ENCODE results near the gene MMAB. TPM values are rescaled to one million over a fixed set of nuclear protein-coding genes. Genes with fewer than 3 reads are reported as not detected.

Gene MMAB
- total RNA-seq, 4 donors from 2014 or later: 21.2 to 54.3 (median 25.6) TPM

DNA sequence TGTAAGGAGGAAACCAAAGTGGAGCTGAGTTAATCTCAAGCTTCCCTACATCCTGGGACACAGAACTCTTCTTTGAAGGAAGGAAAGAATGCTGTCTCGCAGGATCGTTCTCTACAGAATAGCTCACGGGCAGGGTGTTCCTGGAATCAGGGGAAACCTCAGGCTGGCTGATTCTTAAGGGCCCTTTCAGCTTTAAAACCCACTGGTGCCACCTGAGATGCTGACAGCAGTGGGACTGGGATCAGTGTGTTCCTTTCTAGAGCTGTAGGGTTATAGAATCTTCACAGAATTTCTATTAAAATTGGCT lies 48.1 kb downstream of the MMAB start:
- DNase-seq (no peak), ATAC-seq (no peak)
- no peak for TF ChIP-seq POLR2A (IDR thresholded peaks at IDR 0.05)
- Histone ChIP-seq H3K27me3 (no peaks in the 10 kb centered on the region), H3K36me3 (peaks cover 0 to 97% of the 10 kb centered on the region in 2 donors), H3K4me3 (no peak overlapping the region), H3K9me3 (no peaks in the 10 kb centered on the region), H3K4me1 (no peaks in the 10 kb centered on the region), H3K27ac (no peak overlapping the region)
- in situ Hi-C loops (cut with MboI; ENCODE audit: low sequenced_read_pairs in 4 of 4): loop anchor here in 2 of 4 donors (10.0 kb wide), 1 partner anchor 250 kb away; no protein-coding TSS in a partner anchor
- intact Hi-C loops (cut with DNase I; ENCODE audit: low total_unique reads): no loop called here

DNA sequence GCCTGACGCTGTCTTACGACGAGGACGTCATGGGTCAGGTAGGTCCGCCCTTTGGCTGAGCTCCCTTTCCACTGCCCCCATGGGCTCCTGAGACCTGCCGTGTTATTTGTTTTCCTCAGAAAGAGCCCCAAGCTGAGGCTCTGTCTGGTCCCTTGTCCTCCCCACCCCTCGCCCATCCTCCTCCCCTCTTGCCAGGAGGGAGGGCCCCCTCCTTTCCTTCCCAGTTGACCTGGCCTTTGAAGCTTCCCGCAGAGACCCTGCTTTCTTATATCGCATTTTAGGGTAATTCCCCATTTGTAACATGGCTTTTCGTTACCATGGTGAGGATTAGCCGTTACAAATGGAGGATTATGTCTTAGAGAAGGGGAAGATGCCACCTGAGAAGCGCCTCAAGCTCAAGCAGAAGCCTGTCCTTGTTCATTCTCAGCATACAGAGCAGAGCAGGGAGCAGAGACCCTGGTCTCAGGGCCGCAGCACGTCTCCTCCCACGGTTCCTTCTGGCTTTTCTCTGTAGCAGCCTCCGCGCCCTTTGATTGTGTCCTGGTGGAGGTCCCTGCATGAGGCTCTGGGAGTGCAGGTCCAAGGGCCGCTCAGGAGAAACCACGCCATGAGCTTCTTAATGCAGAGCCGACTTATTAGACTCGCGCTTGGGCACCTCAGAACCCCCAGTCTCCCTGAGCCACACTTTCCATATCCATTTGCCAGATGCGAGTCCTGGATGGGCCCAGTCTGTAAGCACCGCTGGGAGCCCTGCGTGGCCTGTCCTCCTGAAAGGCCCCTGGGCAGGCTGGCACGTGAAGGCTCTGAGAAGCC lies 48.6 kb downstream of the MMAB start:
- peaks cover 0 to 97% of the 10 kb centered on the region in 2 donors for H3K36me3 ChIP-seq
- H3K4me3 ChIP-seq: no peak overlapping the region
- no peaks in the 10 kb centered on the region for H3K27me3 ChIP-seq
- in situ Hi-C loops (cut with MboI; ENCODE audit: low sequenced_read_pairs in 4 of 4): loop anchor here in 2 of 4 donors (10.0 kb wide), 1 partner anchor 250 kb away; no protein-coding TSS in a partner anchor
- intact Hi-C loops (cut with DNase I; ENCODE audit: low total_unique reads): no loop called here
- TF ChIP-seq, protein P1, sequence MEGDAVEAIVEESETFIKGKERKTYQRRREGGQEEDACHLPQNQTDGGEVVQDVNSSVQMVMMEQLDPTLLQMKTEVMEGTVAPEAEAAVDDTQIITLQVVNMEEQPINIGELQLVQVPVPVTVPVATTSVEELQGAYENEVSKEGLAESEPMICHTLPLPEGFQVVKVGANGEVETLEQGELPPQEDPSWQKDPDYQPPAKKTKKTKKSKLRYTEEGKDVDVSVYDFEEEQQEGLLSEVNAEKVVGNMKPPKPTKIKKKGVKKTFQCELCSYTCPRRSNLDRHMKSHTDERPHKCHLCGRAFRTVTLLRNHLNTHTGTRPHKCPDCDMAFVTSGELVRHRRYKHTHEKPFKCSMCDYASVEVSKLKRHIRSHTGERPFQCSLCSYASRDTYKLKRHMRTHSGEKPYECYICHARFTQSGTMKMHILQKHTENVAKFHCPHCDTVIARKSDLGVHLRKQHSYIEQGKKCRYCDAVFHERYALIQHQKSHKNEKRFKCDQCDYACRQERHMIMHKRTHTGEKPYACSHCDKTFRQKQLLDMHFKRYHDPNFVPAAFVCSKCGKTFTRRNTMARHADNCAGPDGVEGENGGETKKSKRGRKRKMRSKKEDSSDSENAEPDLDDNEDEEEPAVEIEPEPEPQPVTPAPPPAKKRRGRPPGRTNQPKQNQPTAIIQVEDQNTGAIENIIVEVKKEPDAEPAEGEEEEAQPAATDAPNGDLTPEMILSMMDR (IDR thresholded peaks at IDR 0.05 in 4 of 5, conservative IDR thresholded peaks at IDR 0.05 in 1 of 5): no peak
- no peak for TF ChIP-seq POLR2A (IDR thresholded peaks at IDR 0.05)
- H3K4me1 ChIP-seq: no peaks in the 10 kb centered on the region
- no peak for ATAC-seq
- no peaks in the 10 kb centered on the region for H3K9me3 ChIP-seq
- DNase-seq: no peak
- no peak overlapping the region for H3K27ac ChIP-seq

DNA sequence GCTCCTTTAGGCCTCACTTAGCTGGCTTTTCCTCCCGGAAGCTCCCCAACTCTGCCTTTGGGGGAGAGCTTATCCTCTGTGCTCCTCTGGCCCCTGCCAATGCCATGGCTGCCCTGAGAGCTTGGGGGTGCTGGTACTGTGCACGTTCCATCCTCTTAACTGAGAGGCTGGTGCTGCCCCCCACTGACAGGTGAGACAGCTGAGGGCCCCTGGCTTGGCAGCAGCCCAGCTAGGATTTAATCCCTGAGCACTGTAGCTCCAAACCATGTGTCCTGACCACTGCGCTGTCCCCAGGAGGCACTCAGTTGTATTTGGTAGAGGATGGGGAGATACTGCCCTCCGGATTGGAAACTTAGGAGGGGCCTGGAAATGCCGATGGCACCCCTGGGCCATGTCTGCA lies 49.8 kb downstream of the MMAB start:
- ATAC-seq: no peak
- no peak overlapping the region for H3K4me3 ChIP-seq
- no peaks in the 10 kb centered on the region for H3K9me3 ChIP-seq
- peaks cover 0 to 7% of the 10 kb centered on the region in 2 donors for H3K4me1 ChIP-seq
- DNase-seq: no peak
- intact Hi-C loops (cut with DNase I; ENCODE audit: low total_unique reads) (no loop called here), in situ Hi-C loops (cut with MboI; ENCODE audit: low sequenced_read_pairs in 4 of 4) (loop anchor here in 2 of 4 donors (10.0 kb wide), 1 partner anchor 251 kb away; no protein-coding TSS in a partner anchor)
- TF ChIP-seq POLR2A (IDR thresholded peaks at IDR 0.05): no peak
- TF ChIP-seq, protein P1 (IDR thresholded peaks at IDR 0.05 in 4 of 5, conservative IDR thresholded peaks at IDR 0.05 in 1 of 5): no peak
- H3K27ac ChIP-seq: no peak overlapping the region
- H3K27me3 ChIP-seq: no peaks in the 10 kb centered on the region
- H3K36me3 ChIP-seq: peaks cover 0 to 96% of the 10 kb centered on the region in 2 donors

DNA sequence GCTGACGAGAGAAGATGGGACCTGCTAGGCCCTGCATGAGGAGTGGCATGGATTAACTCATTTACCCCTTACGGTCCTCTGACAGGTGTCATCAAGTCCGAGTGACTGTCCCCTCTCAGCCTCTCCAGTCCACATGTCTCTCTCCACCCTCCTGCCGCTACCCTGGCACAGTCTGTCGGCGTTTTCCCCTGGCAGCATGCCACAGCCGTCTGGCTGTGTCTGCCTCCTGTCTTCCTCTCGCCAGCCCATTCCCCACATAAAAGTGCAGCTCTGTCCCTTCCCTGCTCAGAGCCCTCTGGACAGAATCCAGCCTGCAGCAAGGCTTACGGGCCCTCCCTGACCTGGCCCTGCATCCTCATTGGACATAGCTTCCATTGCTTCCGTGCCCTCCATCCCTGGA lies 50.2 kb downstream of the MMAB start:
- Histone ChIP-seq H3K27me3 (no peaks in the 10 kb centered on the region), H3K9me3 (no peaks in the 10 kb centered on the region), H3K4me1 (peaks cover 0 to 8% of the 10 kb centered on the region in 2 donors), H3K36me3 (peaks cover 0 to 96% of the 10 kb centered on the region in 2 donors), H3K27ac (no peak overlapping the region), H3K4me3 (no peak overlapping the region)
- no peak for TF ChIP-seq POLR2A (IDR thresholded peaks at IDR 0.05)
- TF ChIP-seq, protein P1 (IDR thresholded peaks at IDR 0.05 in 4 of 5, conservative IDR thresholded peaks at IDR 0.05 in 1 of 5): no peak
- ATAC-seq (no peak), DNase-seq (no peak)
- intact Hi-C loops (cut with DNase I; ENCODE audit: low total_unique reads) (no loop called here), in situ Hi-C loops (cut with MboI; ENCODE audit: low sequenced_read_pairs in 4 of 4) (loop anchor here in 2 of 4 donors (10.0 kb wide), 1 partner anchor 252 kb away; no protein-coding TSS in a partner anchor)

DNA sequence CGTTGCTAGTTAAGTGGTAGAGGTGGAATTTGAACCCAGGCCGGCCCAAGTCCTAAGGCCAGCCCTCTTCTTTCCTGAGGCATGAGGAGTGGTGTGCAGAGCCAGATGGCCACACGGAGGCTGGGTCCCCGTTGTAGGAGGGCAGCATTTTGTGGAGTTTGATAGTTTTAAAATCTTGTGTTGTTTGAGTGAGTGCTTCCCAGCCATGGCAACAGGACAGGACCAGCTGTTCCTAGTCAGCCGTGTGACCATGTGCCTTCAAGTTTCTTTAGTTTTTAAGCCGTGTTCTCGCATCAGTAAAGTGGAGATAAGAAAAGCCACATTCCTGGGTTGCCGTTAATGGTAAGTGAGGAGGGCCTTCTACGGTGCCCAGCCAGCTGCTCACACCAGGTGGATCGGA lies 51.5 kb downstream of the MMAB start:
- no peaks in the 10 kb centered on the region for H3K9me3 ChIP-seq
- no peak for TF ChIP-seq POLR2A (IDR thresholded peaks at IDR 0.05)
- TF ChIP-seq, protein P1 (IDR thresholded peaks at IDR 0.05 in 4 of 5, conservative IDR thresholded peaks at IDR 0.05 in 1 of 5): no peak
- intact Hi-C loops (cut with DNase I; ENCODE audit: low total_unique reads) (no loop called here), in situ Hi-C loops (cut with MboI; ENCODE audit: low sequenced_read_pairs in 4 of 4) (loop anchor here in 2 of 4 donors (10.0 kb wide), 1 partner anchor 253 kb away; no protein-coding TSS in a partner anchor)
- ATAC-seq (no peak), DNase-seq (no peak)
- peaks cover 0 to 8% of the 10 kb centered on the region in 2 donors for H3K4me1 ChIP-seq
- peaks cover 0 to 96% of the 10 kb centered on the region in 2 donors for H3K36me3 ChIP-seq
- no peak overlapping the region for H3K4me3 ChIP-seq
- H3K27me3 ChIP-seq: no peaks in the 10 kb centered on the region
- no peak overlapping the region for H3K27ac ChIP-seq
